ENCODE data around the gene TMEM151B. TPM values are rescaled to one million over a fixed set of nuclear protein-coding genes. Genes with fewer than 3 reads are reported as not detected.

Gene TMEM151B
- total and polyA plus RNA-seq, 2 of the 13 experiments (the other 11 are each of a cell fraction or from before 2014, with no cell fraction given) = not detected

DNA sequence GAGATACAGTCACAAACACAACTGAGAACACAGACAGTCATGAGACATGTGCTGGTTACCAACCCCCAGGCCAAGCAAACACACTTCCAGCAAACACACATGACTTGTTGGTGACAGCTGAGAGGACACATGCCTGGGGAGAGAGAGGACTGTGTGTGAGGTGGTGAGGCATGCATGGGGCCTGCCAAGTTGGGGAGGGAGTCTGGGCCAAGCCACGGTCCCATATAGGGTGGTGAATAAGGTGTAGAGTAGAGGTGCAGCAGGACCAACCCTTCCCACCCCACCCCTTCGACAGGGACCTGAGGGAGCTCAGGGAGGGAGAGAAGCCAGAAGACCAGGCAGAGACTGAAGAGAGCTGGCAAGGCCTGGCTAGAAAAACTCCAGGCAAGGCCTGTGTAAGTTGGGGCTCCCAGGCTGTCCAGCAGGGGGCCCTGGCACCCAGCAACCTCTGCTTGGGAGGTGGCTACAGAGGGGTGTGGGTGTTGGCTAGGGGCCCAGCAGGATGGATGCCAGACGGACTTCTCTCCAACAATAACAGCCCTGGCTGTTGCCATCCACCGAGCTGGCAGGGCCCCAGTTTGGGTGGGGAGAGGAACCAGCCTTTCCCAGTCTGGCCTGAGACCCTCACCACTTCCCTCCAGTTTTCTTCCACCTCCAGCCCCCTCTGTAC lies 48.8 kb upstream of the TMEM151B start (continued):
- TF ChIP-seq MED1 (CRISPR knock-in tag; IDR thresholded peaks at IDR 0.05) (peak; percentile 78), ZFY (CRISPR knock-in tag; IDR thresholded peaks at IDR 0.05) (peak; percentile 85), ZNF747 (CRISPR knock-in tag; IDR thresholded peaks at IDR 0.05; ENCODE audit: borderline replicate concordance) (peak; percentile 39; the same call in 1 of the 2 replicates), ZFX (CRISPR knock-in tag; IDR thresholded peaks at IDR 0.05; ENCODE audit: low read depth) (peak; percentile 90), HDAC1 (CRISPR knock-in tag; IDR thresholded peaks at IDR 0.05) (no peak), EED (CRISPR knock-in tag; IDR thresholded peaks at IDR 0.05) (no peak), KAT8 (CRISPR knock-in tag; IDR thresholded peaks at IDR 0.05) (peak; percentile 84), FLYWCH1 (CRISPR knock-in tag; IDR thresholded peaks at IDR 0.05) (peak; percentile 67; the same call in 1 of the 2 replicates), ZNF577 (CRISPR knock-in tag; IDR thresholded peaks at IDR 0.05; ENCODE audit: borderline replicate concordance, low read depth) (no peak), ZNF30 (CRISPR knock-in tag; IDR thresholded peaks at IDR 0.05) (no peak), ZFAT (CRISPR knock-in tag; conservative IDR thresholded peaks at IDR 0.05) (no peak), ZNF800 (CRISPR knock-in tag; IDR thresholded peaks at IDR 0.05) (0 out of 2 replicates have a peak, but pooled peaks have one; percentile 39), PRDM15 (CRISPR knock-in tag; IDR thresholded peaks at IDR 0.05) (no peak)
- TF ChIP-seq, protein P1, sequence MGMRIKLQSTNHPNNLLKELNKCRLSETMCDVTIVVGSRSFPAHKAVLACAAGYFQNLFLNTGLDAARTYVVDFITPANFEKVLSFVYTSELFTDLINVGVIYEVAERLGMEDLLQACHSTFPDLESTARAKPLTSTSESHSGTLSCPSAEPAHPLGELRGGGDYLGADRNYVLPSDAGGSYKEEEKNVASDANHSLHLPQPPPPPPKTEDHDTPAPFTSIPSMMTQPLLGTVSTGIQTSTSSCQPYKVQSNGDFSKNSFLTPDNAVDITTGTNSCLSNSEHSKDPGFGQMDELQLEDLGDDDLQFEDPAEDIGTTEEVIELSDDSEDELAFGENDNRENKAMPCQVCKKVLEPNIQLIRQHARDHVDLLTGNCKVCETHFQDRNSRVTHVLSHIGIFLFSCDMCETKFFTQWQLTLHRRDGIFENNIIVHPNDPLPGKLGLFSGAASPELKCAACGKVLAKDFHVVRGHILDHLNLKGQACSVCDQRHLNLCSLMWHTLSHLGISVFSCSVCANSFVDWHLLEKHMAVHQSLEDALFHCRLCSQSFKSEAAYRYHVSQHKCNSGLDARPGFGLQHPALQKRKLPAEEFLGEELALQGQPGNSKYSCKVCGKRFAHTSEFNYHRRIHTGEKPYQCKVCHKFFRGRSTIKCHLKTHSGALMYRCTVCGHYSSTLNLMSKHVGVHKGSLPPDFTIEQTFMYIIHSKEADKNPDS (CRISPR knock-in tag; IDR thresholded peaks at IDR 0.05) = no peak
- TF ChIP-seq, protein P2, sequence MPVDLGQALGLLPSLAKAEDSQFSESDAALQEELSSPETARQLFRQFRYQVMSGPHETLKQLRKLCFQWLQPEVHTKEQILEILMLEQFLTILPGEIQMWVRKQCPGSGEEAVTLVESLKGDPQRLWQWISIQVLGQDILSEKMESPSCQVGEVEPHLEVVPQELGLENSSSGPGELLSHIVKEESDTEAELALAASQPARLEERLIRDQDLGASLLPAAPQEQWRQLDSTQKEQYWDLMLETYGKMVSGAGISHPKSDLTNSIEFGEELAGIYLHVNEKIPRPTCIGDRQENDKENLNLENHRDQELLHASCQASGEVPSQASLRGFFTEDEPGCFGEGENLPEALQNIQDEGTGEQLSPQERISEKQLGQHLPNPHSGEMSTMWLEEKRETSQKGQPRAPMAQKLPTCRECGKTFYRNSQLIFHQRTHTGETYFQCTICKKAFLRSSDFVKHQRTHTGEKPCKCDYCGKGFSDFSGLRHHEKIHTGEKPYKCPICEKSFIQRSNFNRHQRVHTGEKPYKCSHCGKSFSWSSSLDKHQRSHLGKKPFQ (CRISPR knock-in tag; IDR thresholded peaks at IDR 0.05; ENCODE audit: insufficient replicate concordance) = no peak
- TF ChIP-seq, protein P3, sequence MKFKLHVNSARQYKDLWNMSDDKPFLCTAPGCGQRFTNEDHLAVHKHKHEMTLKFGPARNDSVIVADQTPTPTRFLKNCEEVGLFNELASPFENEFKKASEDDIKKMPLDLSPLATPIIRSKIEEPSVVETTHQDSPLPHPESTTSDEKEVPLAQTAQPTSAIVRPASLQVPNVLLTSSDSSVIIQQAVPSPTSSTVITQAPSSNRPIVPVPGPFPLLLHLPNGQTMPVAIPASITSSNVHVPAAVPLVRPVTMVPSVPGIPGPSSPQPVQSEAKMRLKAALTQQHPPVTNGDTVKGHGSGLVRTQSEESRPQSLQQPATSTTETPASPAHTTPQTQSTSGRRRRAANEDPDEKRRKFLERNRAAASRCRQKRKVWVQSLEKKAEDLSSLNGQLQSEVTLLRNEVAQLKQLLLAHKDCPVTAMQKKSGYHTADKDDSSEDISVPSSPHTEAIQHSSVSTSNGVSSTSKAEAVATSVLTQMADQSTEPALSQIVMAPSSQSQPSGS (CRISPR knock-in tag; IDR thresholded peaks at IDR 0.05) = peak; percentile 71
- TF ChIP-seq, protein P4, sequence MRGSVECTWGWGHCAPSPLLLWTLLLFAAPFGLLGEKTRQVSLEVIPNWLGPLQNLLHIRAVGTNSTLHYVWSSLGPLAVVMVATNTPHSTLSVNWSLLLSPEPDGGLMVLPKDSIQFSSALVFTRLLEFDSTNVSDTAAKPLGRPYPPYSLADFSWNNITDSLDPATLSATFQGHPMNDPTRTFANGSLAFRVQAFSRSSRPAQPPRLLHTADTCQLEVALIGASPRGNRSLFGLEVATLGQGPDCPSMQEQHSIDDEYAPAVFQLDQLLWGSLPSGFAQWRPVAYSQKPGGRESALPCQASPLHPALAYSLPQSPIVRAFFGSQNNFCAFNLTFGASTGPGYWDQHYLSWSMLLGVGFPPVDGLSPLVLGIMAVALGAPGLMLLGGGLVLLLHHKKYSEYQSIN (CRISPR knock-in tag; IDR thresholded peaks at IDR 0.05; ENCODE audit: borderline replicate concordance) = no peak

All from HepG2 (cell line).